Muscle of leg (tissue), 16 donors: ENCODE measurements around the gene PPP1R13B. TPM values are rescaled to one million over a fixed set of nuclear protein-coding genes. Genes with fewer than 3 reads are reported as not detected.

Experiments
- DNase-seq: peaks from one replicate; pipeline ENCODE4 v3.0.0; 2013
- H3K27ac ChIP-seq: one replicate; pipeline ENCODE4 v1.5.1; 2013; ENCODE audit warnings: mild to moderate bottlenecking, low read length, control low read depth
- H3K27me3 ChIP-seq: one replicate; pipeline ENCODE4 v1.6.1; 2013; ENCODE audit warnings: low read length; ENCODE audit not compliant: control insufficient read depth, insufficient read depth
- H3K36me3 ChIP-seq: one replicate; pipeline ENCODE4 v1.6.1; 2013; ENCODE audit warnings: low read length; ENCODE audit not compliant: control insufficient read depth, insufficient read depth
- H3K4me1 ChIP-seq: one replicate; pipeline ENCODE4 v1.6.1; 2013; ENCODE audit warnings: low read length; ENCODE audit not compliant: control insufficient read depth, insufficient read depth
- H3K4me3 ChIP-seq: one replicate; pipeline ENCODE4 v1.5.1; 2013; ENCODE audit warnings: low read length, control low read depth
- H3K9me3 ChIP-seq: replicated peaks from 2 replicates; pipeline ENCODE4 v1.6.1; 2013; ENCODE audit warnings: low read depth, low read length; ENCODE audit not compliant: control insufficient read depth
- WGBS: methylation state at CpG from one replicate; pipeline ENCODE4 v1.1.5; 2013; ENCODE audit warnings: missing lambda C conversion rate; ENCODE audit not compliant: insufficient coverage; 5-methylcytosine and 5-hydroxymethylcytosine counted together
- long read RNA-seq, 11 donors: transcript quantifications; one replicate each; lab custom pipeline, GENCODE V29; 2026
- polyA plus RNA-seq, 8 donors: library from polyadenylated mRNA; unstranded; fragments of 120-200 nt; gene quantifications; one replicate each; pipeline versions ENCODE4 v1.2.1 to v1.2.3, GENCODE V29; 2013; ENCODE audit warnings: inconsistent platforms in 1 of 8, low replicate concordance in 1 of 8; ENCODE audit not compliant: insufficient read length in 8 of 8, insufficient read depth in 1 of 8
- total RNA-seq: library from RNA; stranded (reverse); fragments of 120-200 nt; gene quantifications from one replicate; pipeline ENCODE4 v1.2.4, GENCODE V29; 2013

PPP1R13B gene, protein sequence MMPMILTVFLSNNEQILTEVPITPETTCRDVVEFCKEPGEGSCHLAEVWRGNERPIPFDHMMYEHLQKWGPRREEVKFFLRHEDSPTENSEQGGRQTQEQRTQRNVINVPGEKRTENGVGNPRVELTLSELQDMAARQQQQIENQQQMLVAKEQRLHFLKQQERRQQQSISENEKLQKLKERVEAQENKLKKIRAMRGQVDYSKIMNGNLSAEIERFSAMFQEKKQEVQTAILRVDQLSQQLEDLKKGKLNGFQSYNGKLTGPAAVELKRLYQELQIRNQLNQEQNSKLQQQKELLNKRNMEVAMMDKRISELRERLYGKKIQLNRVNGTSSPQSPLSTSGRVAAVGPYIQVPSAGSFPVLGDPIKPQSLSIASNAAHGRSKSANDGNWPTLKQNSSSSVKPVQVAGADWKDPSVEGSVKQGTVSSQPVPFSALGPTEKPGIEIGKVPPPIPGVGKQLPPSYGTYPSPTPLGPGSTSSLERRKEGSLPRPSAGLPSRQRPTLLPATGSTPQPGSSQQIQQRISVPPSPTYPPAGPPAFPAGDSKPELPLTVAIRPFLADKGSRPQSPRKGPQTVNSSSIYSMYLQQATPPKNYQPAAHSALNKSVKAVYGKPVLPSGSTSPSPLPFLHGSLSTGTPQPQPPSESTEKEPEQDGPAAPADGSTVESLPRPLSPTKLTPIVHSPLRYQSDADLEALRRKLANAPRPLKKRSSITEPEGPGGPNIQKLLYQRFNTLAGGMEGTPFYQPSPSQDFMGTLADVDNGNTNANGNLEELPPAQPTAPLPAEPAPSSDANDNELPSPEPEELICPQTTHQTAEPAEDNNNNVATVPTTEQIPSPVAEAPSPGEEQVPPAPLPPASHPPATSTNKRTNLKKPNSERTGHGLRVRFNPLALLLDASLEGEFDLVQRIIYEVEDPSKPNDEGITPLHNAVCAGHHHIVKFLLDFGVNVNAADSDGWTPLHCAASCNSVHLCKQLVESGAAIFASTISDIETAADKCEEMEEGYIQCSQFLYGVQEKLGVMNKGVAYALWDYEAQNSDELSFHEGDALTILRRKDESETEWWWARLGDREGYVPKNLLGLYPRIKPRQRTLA
- total RNA-seq: 6.6 TPM
- 10 to 100 TPM in 3 of 8 donors, 1 to 10 TPM in 5; 6.2 to 13.6 (median 9.3) TPM for polyA plus RNA-seq
- long read RNA-seq, donor 1: 0 reads
- long read RNA-seq, donor 2, partial matches to known transcripts: 0 of 1 reads
- long read RNA-seq, donor 2, other reads (novel, unspliced or antisense): 0 of 1 reads
- long read RNA-seq, donor 3, partial matches to known transcripts: 0 of 3 reads
- long read RNA-seq, donor 3, other reads (novel, unspliced or antisense): 0 of 3 reads
- long read RNA-seq, donor 4, partial matches to known transcripts: 0 of 1 reads
- long read RNA-seq, donor 4, other reads (novel, unspliced or antisense): 0 of 1 reads
- long read RNA-seq, donor 5, full-length matches to known transcripts: 4 of 4 reads
- long read RNA-seq, donor 5, partial matches to known transcripts: 0 of 4 reads
- long read RNA-seq, donor 5, other reads (novel, unspliced or antisense): 0 of 4 reads
- long read RNA-seq, donor 6, partial matches to known transcripts: 0 of 2 reads
- long read RNA-seq, donor 6, other reads (novel, unspliced or antisense): 0 of 2 reads
- long read RNA-seq, donor 7, partial matches to known transcripts: 0 of 2 reads
- long read RNA-seq, donor 7, other reads (novel, unspliced or antisense): 0 of 2 reads
- long read RNA-seq, donor 8: 0 reads
- long read RNA-seq, donor 9: 0 reads
- long read RNA-seq, donor 10, partial matches to known transcripts: 0 of 2 reads
- long read RNA-seq, donor 10, other reads (novel, unspliced or antisense): 0 of 2 reads
- long read RNA-seq, donor 11, partial matches to known transcripts: 0 of 2 reads
- long read RNA-seq, donor 11, other reads (novel, unspliced or antisense): 0 of 2 reads

DNA sequence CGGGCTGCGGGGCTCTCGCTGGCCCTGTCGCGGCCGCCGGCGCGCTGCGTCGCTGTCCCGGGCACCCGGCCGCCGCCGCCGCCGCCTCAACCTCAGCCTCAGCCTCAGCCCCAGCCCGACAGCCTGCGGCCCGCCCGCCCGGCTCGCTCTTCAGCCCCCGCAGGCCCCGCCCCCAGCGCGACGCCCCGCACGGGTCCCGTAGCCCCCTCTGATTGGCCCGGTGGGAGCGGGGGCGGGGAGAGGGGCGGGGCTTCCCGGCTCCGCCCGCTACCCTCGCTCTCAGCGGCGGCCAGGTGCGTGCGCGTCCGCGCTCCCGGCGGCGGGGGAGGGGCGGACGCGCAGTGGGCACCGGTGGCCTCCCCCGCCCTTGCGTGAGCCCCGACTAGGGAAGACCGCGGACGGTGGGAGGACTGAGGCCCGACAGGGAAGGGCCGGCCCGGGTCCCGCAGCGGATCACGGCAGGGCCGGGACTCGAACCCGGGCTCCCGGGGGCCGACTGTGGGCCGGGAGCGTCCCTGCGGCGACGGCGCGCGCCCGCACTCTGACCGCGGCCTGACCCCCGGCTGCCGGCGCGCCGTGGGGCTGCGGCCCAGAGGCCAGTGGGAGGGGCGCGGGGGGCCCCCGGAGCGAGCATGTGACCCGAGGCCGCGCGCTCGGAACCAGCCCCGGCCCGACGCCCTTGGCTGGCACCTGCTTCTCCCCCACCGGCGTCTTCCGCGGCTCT is at the start of gene PPP1R13B:
Gene PPP1R13B (minus strand): TSS at position 125 of the 724 bp plus-strand sequence. CDS start 268 bp downstream, outside the sequence.
- peaks cover 17% of the 10 kb centered on the region for H3K27me3 ChIP-seq
- peak within 1 kb of the TSS; percentile 51 for H3K4me3 ChIP-seq
- peak; percentile 96 for DNase-seq
- peak within 1 kb of the TSS; percentile 7 for H3K27ac ChIP-seq
- no peaks in the 10 kb centered on the region for H3K9me3 ChIP-seq
- WGBS: under 1% methylated on average over 100 of the region's 104 CpGs
- no peaks in the 10 kb centered on the region for H3K36me3 ChIP-seq
- H3K4me1 ChIP-seq: peaks cover 12% of the 10 kb centered on the region

DNA sequence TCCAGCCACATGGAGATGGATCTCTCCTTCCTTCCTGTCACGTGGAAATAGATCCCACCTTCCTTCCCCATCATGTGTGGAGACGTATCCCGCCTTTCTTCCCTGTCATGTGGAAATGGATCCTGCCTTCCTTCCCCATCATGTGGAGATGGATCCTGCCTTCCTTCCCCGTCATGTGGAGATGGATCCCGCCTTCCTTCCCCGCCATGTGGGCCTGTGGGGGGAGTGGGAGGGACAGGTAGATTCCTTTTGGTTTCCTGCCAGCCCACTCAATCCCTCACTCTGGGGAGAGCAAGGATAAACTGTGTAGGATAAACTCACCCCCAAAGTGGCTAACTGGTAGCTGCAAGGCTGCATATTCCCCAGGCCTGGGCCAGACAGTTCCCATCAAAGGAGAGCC is 49.2 kb upstream of the PPP1R13B start:
- Histone ChIP-seq H3K4me1 (no peaks in the 10 kb centered on the region), H3K27me3 (no peaks in the 10 kb centered on the region), H3K36me3 (no peaks in the 10 kb centered on the region), H3K4me3 (no peak overlapping the region), H3K9me3 (no peaks in the 10 kb centered on the region), H3K27ac (no peak overlapping the region)
- no peak for DNase-seq
- 64% methylated on average over 4 of the region's 6 CpGs for WGBS

DNA sequence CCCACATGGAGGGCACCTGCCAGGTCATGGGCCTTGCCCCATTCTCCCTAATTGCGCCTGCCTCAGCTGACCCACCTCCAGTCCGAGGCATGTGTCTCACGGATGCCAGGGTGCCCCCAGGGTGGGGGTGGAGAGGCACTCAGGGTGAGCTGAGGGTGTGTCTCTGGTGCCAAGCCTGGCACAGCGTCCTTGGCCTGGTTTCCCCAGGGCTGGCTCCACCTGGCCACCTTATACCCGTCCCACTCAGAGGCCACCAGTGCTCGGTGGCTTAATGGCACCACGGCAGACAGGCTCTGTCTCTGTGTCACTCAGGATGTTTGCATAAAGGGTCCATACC is 47.3 kb upstream of the PPP1R13B start:
- DNase-seq: no peak
- 55% methylated on average over 6 of the region's 7 CpGs for WGBS
- Histone ChIP-seq H3K36me3 (no peaks in the 10 kb centered on the region), H3K27ac (no peak overlapping the region), H3K9me3 (no peaks in the 10 kb centered on the region), H3K27me3 (no peaks in the 10 kb centered on the region), H3K4me3 (no peak overlapping the region), H3K4me1 (no peaks in the 10 kb centered on the region)

- WGBS: 57% methylated on average over 22 of the region's 26 CpGs
- no peaks in the 10 kb centered on the region for H3K27me3 ChIP-seq
- no peak overlapping the region for H3K27ac ChIP-seq
- H3K4me3 ChIP-seq: no peak overlapping the region
- no peaks in the 10 kb centered on the region for H3K9me3 ChIP-seq
- DNase-seq: no peak
- H3K4me1 ChIP-seq: no peaks in the 10 kb centered on the region
- H3K36me3 ChIP-seq: no peaks in the 10 kb centered on the region
Observed at GRCh38 chr14:103894034-103894722, 46.8 kb upstream of the PPP1R13B start.

DNA sequence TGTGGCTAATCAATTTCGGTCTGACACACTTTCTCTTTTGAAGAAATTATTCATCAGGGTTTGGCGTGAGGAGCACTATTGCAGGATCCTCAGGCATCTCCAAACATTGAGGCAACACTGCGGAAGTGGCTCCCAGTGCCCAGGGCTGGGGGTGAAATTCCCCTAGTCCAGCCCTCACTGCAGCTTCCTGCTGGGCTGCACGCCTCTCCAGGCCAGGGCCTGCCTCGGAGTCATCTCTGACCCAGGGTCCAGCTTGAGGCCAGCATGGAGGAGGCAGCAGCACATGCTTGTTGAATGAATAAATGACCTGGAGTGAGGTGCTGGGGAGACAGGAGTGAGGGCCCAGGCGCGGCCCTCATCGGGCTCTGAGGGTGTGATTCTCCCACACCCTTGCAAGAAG is 44.9 kb upstream of the PPP1R13B start:
- Histone ChIP-seq H3K9me3 (no peaks in the 10 kb centered on the region), H3K4me3 (no peak overlapping the region), H3K36me3 (no peaks in the 10 kb centered on the region), H3K27ac (no peak overlapping the region), H3K27me3 (no peaks in the 10 kb centered on the region), H3K4me1 (peaks cover under 1% of the 10 kb centered on the region)
- 85% methylated on average over 4 of the region's 8 CpGs for WGBS
- no peak for DNase-seq

GRCh38 chr14:103891667-103892215 is 44.4 kb upstream of the PPP1R13B start:
- Histone ChIP-seq H3K36me3 (no peaks in the 10 kb centered on the region), H3K4me1 (peaks cover 5% of the 10 kb centered on the region), H3K27me3 (no peaks in the 10 kb centered on the region), H3K27ac (no peak overlapping the region), H3K4me3 (no peak overlapping the region), H3K9me3 (no peaks in the 10 kb centered on the region)
- 85% methylated on average over 15 of the region's 15 CpGs for WGBS
- DNase-seq: no peak

GRCh38 chr14:103890821-103891666 is 43.7 kb upstream of the PPP1R13B start:
- no peaks in the 10 kb centered on the region for H3K27me3 ChIP-seq
- H3K4me1 ChIP-seq: peaks cover 12% of the 10 kb centered on the region
- H3K27ac ChIP-seq: no peak overlapping the region
- 72% methylated on average over 14 of the region's 18 CpGs for WGBS
- DNase-seq: no peak
- H3K36me3 ChIP-seq: no peaks in the 10 kb centered on the region
- H3K4me3 ChIP-seq: no peak overlapping the region
- no peaks in the 10 kb centered on the region for H3K9me3 ChIP-seq

- no peaks in the 10 kb centered on the region for H3K9me3 ChIP-seq
- no peak overlapping the region for H3K4me3 ChIP-seq
- no peaks in the 10 kb centered on the region for H3K27me3 ChIP-seq
- H3K4me1 ChIP-seq: peaks cover 13% of the 10 kb centered on the region
- 75% methylated on average over 10 of the region's 10 CpGs for WGBS
- H3K36me3 ChIP-seq: no peaks in the 10 kb centered on the region
- no peak for DNase-seq
- no peak overlapping the region for H3K27ac ChIP-seq
Observed at GRCh38 chr14:103890052-103890371, 42.6 kb upstream of the PPP1R13B start.
